ENCODE measurements around the gene CMIP. TPM values are rescaled to one million over a fixed set of nuclear protein-coding genes. Genes with fewer than 3 reads are reported as not detected.

Gene CMIP
- total RNA-seq, 1 experiment from 2014 or later: 63.7 TPM

DNA sequence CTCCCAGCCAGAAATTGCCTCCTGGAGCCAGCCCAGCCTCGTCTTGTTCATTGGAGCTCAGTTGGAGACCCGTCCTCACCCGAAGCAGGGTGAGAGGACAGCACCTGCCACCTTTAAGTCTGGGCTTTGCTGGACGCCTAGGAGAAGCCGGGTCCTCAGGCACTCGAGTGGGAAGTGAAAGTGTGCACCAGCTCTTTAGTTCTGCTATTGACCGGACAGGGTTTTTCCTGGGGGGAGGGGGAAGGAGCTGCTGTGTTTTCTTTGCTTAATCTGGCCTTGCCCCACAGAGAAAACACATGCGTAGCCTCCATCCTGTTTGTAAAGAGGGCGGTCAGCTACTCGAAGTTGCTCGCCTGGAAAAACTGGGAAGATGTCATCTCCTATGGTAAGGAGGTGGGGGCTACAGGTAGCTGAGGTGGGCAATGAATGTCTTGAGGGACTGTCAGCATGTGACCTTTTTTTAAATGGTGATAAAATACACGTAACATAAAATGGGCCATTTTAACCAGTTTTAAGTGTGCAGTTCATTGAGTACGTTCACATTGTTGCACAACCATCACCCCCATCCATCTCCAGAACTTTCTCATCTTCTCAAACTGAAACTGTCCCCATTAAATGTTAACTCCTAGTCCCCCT lies 34.4 kb downstream of the CMIP start (continued):
- TF ChIP-seq, protein P1, sequence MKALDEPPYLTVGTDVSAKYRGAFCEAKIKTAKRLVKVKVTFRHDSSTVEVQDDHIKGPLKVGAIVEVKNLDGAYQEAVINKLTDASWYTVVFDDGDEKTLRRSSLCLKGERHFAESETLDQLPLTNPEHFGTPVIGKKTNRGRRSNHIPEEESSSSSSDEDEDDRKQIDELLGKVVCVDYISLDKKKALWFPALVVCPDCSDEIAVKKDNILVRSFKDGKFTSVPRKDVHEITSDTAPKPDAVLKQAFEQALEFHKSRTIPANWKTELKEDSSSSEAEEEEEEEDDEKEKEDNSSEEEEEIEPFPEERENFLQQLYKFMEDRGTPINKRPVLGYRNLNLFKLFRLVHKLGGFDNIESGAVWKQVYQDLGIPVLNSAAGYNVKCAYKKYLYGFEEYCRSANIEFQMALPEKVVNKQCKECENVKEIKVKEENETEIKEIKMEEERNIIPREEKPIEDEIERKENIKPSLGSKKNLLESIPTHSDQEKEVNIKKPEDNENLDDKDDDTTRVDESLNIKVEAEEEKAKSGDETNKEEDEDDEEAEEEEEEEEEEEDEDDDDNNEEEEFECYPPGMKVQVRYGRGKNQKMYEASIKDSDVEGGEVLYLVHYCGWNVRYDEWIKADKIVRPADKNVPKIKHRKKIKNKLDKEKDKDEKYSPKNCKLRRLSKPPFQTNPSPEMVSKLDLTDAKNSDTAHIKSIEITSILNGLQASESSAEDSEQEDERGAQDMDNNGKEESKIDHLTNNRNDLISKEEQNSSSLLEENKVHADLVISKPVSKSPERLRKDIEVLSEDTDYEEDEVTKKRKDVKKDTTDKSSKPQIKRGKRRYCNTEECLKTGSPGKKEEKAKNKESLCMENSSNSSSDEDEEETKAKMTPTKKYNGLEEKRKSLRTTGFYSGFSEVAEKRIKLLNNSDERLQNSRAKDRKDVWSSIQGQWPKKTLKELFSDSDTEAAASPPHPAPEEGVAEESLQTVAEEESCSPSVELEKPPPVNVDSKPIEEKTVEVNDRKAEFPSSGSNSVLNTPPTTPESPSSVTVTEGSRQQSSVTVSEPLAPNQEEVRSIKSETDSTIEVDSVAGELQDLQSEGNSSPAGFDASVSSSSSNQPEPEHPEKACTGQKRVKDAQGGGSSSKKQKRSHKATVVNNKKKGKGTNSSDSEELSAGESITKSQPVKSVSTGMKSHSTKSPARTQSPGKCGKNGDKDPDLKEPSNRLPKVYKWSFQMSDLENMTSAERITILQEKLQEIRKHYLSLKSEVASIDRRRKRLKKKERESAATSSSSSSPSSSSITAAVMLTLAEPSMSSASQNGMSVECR (CRISPR knock-in tag; IDR thresholded peaks at IDR 0.05; ENCODE audit: borderline replicate concordance): no peak
- TF ChIP-seq STAT6 (CRISPR knock-in tag; conservative IDR thresholded peaks at IDR 0.05; ENCODE audit: low read depth) (no peak), ZBTB21 (CRISPR knock-in tag; IDR thresholded peaks at IDR 0.05; ENCODE audit: borderline replicate concordance) (no peak)

DNA sequence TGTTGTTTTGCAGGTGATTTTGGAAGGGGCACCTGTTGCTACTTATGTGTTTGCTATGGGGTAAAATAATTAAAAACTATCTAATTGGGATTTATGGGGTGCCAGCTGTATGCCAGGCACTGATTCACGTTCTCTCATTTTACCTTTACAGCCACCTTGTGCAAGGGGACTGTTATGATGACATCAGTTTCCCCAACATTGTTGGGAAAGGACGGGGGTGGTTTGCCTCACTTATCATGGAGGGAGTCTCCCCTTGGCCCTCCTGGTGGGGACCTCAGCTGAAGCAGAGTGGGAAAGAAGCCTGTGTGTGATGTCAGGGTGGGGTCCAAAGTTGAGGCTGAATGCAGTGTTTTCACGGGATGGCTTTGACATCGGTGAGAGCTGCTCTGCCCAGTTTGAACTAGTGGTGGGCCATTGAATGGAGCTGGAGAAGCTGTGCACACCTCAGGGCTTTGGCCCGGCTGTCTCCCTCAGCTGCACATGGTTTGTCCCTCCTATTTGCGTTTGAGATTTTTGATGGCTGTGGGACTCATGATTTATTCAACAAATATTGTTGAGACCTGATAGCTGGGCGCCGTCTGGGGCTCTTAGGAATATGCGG lies 36.1 kb downstream of the CMIP start:
- H3K4me3 Mint-ChIP-seq: no peak overlapping the region
- DNase-seq (ENCODE audit: low spot score) (no peak), ATAC-seq (no peak)
- H3K36me3 Mint-ChIP-seq: peaks cover 15% of the 10 kb centered on the region
- H3K27me3 Mint-ChIP-seq (ENCODE audit: low read depth): no peaks in the 10 kb centered on the region
- peaks cover 13% of the 10 kb centered on the region; the same call in 1 of the 2 replicates for H3K9me3 Mint-ChIP-seq
- H3K27ac Mint-ChIP-seq: peak overlapping the region; percentile 83
- ChIA-PET POLR2A (no interaction called here), CTCF (no interaction called here)
- peaks cover 62% of the 10 kb centered on the region for H3K4me1 Mint-ChIP-seq
- TF ChIP-seq ATF1 (CRISPR knock-in tag; IDR thresholded peaks at IDR 0.05) (no peak), USF1 (CRISPR knock-in tag; IDR thresholded peaks at IDR 0.05) (no peak), CREB1 (CRISPR knock-in tag; IDR thresholded peaks at IDR 0.05) (no peak), TEAD4 (CRISPR knock-in tag; IDR thresholded peaks at IDR 0.05) (no peak), EMX1 (CRISPR knock-in tag; IDR thresholded peaks at IDR 0.05) (no peak), ZNF263 (CRISPR knock-in tag; IDR thresholded peaks at IDR 0.05; ENCODE audit: low read depth) (no peak), E2F1 (CRISPR knock-in tag; IDR thresholded peaks at IDR 0.05) (no peak), ZNF121 (CRISPR knock-in tag; IDR thresholded peaks at IDR 0.05) (no peak), FOXJ3 (CRISPR knock-in tag; IDR thresholded peaks at IDR 0.05; ENCODE audit: borderline replicate concordance) (no peak), GTF2I (CRISPR knock-in tag; conservative IDR thresholded peaks at IDR 0.05) (no peak), MYBL2 (CRISPR knock-in tag; IDR thresholded peaks at IDR 0.05) (no peak)
- TF ChIP-seq, protein P2, sequence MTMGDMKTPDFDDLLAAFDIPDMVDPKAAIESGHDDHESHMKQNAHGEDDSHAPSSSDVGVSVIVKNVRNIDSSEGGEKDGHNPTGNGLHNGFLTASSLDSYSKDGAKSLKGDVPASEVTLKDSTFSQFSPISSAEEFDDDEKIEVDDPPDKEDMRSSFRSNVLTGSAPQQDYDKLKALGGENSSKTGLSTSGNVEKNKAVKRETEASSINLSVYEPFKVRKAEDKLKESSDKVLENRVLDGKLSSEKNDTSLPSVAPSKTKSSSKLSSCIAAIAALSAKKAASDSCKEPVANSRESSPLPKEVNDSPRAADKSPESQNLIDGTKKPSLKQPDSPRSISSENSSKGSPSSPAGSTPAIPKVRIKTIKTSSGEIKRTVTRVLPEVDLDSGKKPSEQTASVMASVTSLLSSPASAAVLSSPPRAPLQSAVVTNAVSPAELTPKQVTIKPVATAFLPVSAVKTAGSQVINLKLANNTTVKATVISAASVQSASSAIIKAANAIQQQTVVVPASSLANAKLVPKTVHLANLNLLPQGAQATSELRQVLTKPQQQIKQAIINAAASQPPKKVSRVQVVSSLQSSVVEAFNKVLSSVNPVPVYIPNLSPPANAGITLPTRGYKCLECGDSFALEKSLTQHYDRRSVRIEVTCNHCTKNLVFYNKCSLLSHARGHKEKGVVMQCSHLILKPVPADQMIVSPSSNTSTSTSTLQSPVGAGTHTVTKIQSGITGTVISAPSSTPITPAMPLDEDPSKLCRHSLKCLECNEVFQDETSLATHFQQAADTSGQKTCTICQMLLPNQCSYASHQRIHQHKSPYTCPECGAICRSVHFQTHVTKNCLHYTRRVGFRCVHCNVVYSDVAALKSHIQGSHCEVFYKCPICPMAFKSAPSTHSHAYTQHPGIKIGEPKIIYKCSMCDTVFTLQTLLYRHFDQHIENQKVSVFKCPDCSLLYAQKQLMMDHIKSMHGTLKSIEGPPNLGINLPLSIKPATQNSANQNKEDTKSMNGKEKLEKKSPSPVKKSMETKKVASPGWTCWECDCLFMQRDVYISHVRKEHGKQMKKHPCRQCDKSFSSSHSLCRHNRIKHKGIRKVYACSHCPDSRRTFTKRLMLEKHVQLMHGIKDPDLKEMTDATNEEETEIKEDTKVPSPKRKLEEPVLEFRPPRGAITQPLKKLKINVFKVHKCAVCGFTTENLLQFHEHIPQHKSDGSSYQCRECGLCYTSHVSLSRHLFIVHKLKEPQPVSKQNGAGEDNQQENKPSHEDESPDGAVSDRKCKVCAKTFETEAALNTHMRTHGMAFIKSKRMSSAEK (CRISPR knock-in tag; IDR thresholded peaks at IDR 0.05; ENCODE audit: borderline replicate concordance): no peak
- TF ChIP-seq, protein P3, sequence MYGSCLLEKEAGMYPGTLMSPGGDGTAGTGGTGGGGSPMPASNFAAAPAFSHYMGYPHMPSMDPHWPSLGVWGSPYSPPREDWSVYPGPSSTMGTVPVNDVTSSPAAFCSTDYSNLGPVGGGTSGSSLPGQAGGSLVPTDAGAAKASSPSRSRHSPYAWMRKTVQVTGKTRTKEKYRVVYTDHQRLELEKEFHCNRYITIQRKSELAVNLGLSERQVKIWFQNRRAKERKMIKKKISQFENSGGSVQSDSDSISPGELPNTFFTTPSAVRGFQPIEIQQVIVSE (CRISPR knock-in tag; IDR thresholded peaks at IDR 0.05; ENCODE audit: borderline replicate concordance): no peak
- TF ChIP-seq, protein P4, sequence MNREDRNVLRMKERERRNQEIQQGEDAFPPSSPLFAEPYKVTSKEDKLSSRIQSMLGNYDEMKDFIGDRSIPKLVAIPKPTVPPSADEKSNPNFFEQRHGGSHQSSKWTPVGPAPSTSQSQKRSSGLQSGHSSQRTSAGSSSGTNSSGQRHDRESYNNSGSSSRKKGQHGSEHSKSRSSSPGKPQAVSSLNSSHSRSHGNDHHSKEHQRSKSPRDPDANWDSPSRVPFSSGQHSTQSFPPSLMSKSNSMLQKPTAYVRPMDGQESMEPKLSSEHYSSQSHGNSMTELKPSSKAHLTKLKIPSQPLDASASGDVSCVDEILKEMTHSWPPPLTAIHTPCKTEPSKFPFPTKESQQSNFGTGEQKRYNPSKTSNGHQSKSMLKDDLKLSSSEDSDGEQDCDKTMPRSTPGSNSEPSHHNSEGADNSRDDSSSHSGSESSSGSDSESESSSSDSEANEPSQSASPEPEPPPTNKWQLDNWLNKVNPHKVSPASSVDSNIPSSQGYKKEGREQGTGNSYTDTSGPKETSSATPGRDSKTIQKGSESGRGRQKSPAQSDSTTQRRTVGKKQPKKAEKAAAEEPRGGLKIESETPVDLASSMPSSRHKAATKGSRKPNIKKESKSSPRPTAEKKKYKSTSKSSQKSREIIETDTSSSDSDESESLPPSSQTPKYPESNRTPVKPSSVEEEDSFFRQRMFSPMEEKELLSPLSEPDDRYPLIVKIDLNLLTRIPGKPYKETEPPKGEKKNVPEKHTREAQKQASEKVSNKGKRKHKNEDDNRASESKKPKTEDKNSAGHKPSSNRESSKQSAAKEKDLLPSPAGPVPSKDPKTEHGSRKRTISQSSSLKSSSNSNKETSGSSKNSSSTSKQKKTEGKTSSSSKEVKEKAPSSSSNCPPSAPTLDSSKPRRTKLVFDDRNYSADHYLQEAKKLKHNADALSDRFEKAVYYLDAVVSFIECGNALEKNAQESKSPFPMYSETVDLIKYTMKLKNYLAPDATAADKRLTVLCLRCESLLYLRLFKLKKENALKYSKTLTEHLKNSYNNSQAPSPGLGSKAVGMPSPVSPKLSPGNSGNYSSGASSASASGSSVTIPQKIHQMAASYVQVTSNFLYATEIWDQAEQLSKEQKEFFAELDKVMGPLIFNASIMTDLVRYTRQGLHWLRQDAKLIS (CRISPR knock-in tag; IDR thresholded peaks at IDR 0.05; ENCODE audit: borderline replicate concordance): no peak

Measured in WTC11 (cell line).